CD4-positive, alpha-beta T cell (primary cell): Measurements from ENCODE around the gene PALS2. TPM values are rescaled to one million over a fixed set of nuclear protein-coding genes. Genes with fewer than 3 reads are reported as not detected.

Source experiments
- ATAC-seq: fragments of 200-7000 bp; cut with Tn5 transposase; one replicate; pipeline ENCODE4 v1.10.0; 2022; ENCODE audit warnings: mild to moderate bottlenecking; ENCODE audit not compliant: poor library complexity
- CTCF ChIA-PET: fragments of 350-600 bp; sonication (Branson Sonifier 250); formaldehyde crosslinking; loops from one replicate; lab custom pipeline; 2021; ENCODE audit warnings: antibody characterized with exemption, inconsistent platforms; lab: Charles Lee
- POLR2A ChIA-PET: fragments of 350-600 bp; sonication (Branson Sonifier 250); formaldehyde crosslinking; loops from one replicate; lab custom pipeline; 2021; ENCODE audit warnings: antibody characterized with exemption, inconsistent platforms; lab: Charles Lee
- DNase-seq, 14 experiments: peaks; one replicate each; pipeline ENCODE4 v3.0.0-alpha.2; 2013 to 2020; ENCODE audit warnings: mixed read lengths in 2 of 14
- H3K27ac ChIP-seq, 2 donors: one replicate each; pipeline versions ENCODE4 v1.5.1 to v1.7.0; 2013; ENCODE audit warnings: low read length in 2 of 2, low read depth in 1 of 2, mild to moderate bottlenecking in 1 of 2
- H3K27me3 ChIP-seq, 2 experiments: 1 replicate in 1 of 2; 2 replicates in 1 of 2; pipeline versions ENCODE4 v1.6.1 to v1.7.0; 2013; ENCODE audit warnings: low read length in 2 of 2, control low read depth in 1 of 2, mild to moderate bottlenecking in 1 of 2, moderate library complexity in 1 of 2; ENCODE audit not compliant: insufficient read depth in 2 of 2, control insufficient read depth in 1 of 2
- H3K36me3 ChIP-seq: one replicate; pipeline ENCODE4 v1.6.1; 2013; ENCODE audit warnings: low read length, control low read depth; ENCODE audit not compliant: insufficient read depth
- H3K4me1 ChIP-seq: one replicate; pipeline ENCODE4 v1.6.1; 2013; ENCODE audit warnings: low read length, control low read depth; ENCODE audit not compliant: insufficient read depth
- H3K4me3 ChIP-seq: one replicate; pipeline ENCODE4 v1.5.1; 2013; ENCODE audit warnings: mild to moderate bottlenecking, low read length, moderate library complexity
- H3K9me3 ChIP-seq, 2 experiments: 1 replicate in 1 of 2; 2 replicates in 1 of 2; pipeline versions ENCODE4 v1.6.1 to v1.7.0; 2013; ENCODE audit warnings: low read length in 2 of 2, mild to moderate bottlenecking in 2 of 2, control low read depth in 1 of 2, moderate library complexity in 1 of 2; ENCODE audit not compliant: control insufficient read depth in 1 of 2, insufficient read depth in 1 of 2
- H3K27ac Mint-ChIP-seq: one replicate; pipeline ENCODE4 v1.8.0; 2020; ENCODE audit warnings: mixed read lengths
- H3K27me3 Mint-ChIP-seq: one replicate; pipeline ENCODE4 v1.8.0; 2021; ENCODE audit warnings: mixed read lengths
- H3K36me3 Mint-ChIP-seq: one replicate; pipeline ENCODE4 v1.8.0; 2021; ENCODE audit warnings: low read depth, mixed read lengths
- H3K4me1 Mint-ChIP-seq: one replicate; pipeline ENCODE4 v1.8.0; 2021; ENCODE audit warnings: low read depth, mixed read lengths
- H3K4me3 Mint-ChIP-seq: one replicate; pipeline ENCODE4 v1.8.0; 2020; ENCODE audit warnings: mild to moderate bottlenecking, mixed read lengths
- H3K9me3 Mint-ChIP-seq: one replicate; pipeline ENCODE4 v1.8.0; 2020; ENCODE audit warnings: mixed read lengths
- intact Hi-C, 2 experiments: fragments of 100-400 bp; cut with DNase I in 1 of 2; cut with micrococcal nuclease in 1 of 2; formaldehyde crosslinking; loops; one replicate each; pipeline versions ENCODE4 v1.15.1 to v1.9.0; 2023 to 2025; cut with DNase I, micrococcal nuclease
- polyA plus RNA-seq, 2 donors: library from polyadenylated mRNA; unstranded; fragments of 120-200 nt; gene quantifications; one replicate each; pipeline ENCODE4 v1.2.1, GENCODE V29; 2013
- total RNA-seq, 174 experiments: library from RNA in 2 of 174; stranded (reverse) in 2 of 174; gene quantifications; one replicate each; pipeline ENCODE4 v1.2.3 and lab custom pipeline; 2021 to 2026
- TF ChIP-seq, protein P1 (sequence below): fragments of 200-600 bp; IDR thresholded peaks from one replicate; pipeline ENCODE4 v1.8.0; 2022; ENCODE audit warnings: antibody characterized with exemption, mild to moderate bottlenecking

PALS2 gene, protein sequence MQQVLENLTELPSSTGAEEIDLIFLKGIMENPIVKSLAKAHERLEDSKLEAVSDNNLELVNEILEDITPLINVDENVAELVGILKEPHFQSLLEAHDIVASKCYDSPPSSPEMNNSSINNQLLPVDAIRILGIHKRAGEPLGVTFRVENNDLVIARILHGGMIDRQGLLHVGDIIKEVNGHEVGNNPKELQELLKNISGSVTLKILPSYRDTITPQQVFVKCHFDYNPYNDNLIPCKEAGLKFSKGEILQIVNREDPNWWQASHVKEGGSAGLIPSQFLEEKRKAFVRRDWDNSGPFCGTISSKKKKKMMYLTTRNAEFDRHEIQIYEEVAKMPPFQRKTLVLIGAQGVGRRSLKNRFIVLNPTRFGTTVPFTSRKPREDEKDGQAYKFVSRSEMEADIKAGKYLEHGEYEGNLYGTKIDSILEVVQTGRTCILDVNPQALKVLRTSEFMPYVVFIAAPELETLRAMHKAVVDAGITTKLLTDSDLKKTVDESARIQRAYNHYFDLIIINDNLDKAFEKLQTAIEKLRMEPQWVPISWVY
- total RNA-seq (10 to 100 TPM; 35.0 to 53.2 TPM), total RNA-seq (lab: John Stamatoyannopoulos, UW) (21.8 to 174 (median 53.9) reads per million in 172 experiments)
- polyA plus RNA-seq (2013, experiment 1 of 2): 6.4 TPM
- 7.4 TPM for polyA plus RNA-seq (2013, experiment 2 of 2)

DNA sequence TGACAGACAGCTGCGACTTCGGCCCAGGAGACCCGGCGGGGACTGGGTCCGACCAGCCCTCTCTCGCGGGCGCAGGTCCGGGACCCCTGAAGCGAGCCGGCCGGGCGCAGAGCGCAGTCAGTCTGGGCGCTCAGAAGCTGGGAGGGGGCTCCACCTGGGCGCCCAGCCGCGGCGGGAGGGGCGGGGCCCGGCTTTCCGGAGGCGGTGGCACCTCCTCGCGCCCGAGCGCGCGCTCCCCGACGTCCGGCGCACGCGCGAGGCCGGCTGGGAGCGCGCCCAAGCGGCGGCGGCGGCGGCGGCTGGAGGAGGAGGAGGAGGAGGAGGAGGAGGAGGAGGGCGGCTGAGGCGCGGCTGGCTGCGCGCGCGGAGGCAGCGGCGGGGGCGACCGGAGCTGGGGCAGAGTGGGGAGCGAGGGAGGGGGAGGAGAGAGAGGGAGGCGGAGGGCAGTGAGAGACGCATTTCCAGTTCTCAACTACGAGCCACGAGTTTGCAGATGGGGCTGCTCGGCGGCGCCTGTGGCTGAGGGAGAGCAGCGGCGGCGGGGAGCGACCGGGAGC is at the start of gene PALS2:
Gene PALS2, plus strand, starts transcription at position 456 of the 557 bp plus-strand sequence. CDS start 50,216 bp downstream, outside the sequence.
- H3K4me3 ChIP-seq: peak within 1 kb of the TSS; percentile 84
- DNase-seq (peak; percentile 61 to 92 (median 80)), ATAC-seq (peak; percentile 76)
- CTCF ChIA-PET: interaction anchor here (1.3 kb wide), 1 partner anchor 14 kb away, joined by 3 read pairs; no protein-coding TSS in a partner anchor
- peak within 1 kb of the TSS; percentile 35 to 49 for H3K27ac ChIP-seq
- no peaks in the 10 kb centered on the region for H3K36me3 ChIP-seq
- Mint-ChIP-seq H3K36me3 (peaks cover 12% of the 10 kb centered on the region), H3K4me3 (peak within 1 kb of the TSS; percentile 97), H3K27me3 (no peaks in the 10 kb centered on the region), H3K4me1 (peaks cover 43% of the 10 kb centered on the region), H3K9me3 (no peaks in the 10 kb centered on the region), H3K27ac (peak within 1 kb of the TSS; percentile 91)
- POLR2A ChIA-PET: interaction anchor here (0.9 to 3.1 kb wide), 6 partner anchors 10 to 976 kb away, joined by 3 to 13 read pairs (median 8); partner anchors contain the start of gene CCDC126
- H3K27me3 ChIP-seq: no peaks in the 10 kb centered on the region
- no peaks in the 10 kb centered on the region for H3K9me3 ChIP-seq
- TF ChIP-seq, protein P1, sequence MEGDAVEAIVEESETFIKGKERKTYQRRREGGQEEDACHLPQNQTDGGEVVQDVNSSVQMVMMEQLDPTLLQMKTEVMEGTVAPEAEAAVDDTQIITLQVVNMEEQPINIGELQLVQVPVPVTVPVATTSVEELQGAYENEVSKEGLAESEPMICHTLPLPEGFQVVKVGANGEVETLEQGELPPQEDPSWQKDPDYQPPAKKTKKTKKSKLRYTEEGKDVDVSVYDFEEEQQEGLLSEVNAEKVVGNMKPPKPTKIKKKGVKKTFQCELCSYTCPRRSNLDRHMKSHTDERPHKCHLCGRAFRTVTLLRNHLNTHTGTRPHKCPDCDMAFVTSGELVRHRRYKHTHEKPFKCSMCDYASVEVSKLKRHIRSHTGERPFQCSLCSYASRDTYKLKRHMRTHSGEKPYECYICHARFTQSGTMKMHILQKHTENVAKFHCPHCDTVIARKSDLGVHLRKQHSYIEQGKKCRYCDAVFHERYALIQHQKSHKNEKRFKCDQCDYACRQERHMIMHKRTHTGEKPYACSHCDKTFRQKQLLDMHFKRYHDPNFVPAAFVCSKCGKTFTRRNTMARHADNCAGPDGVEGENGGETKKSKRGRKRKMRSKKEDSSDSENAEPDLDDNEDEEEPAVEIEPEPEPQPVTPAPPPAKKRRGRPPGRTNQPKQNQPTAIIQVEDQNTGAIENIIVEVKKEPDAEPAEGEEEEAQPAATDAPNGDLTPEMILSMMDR: no peak
- peaks cover 19% of the 10 kb centered on the region for H3K4me1 ChIP-seq
- intact Hi-C loops: loop anchor here in 1 of 2 experiments (5.0 to 10.0 kb wide), 10 partner anchors 404 to 1748 kb away; partner anchors contain the start of genes CBX3, CCDC126, FAM221A and HNRNPA2B1

DNA sequence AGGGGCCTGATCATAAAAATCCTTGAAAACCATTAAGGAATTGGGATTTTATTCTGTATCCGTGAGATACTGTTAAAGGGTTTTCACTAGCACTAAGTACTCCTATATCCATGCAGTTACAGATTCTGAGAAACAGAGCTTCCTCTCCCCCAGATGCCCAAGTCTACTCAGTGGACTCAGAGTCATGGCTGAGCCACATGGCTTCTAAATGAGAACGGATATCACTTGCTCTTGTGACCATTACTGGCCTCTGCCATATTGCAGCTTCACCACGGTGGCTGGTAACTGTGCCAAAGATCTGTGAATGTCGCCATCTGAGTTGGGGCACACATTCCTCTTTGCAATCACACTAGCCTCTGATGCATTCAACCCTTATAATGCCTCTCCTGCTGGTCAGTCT is 42.0 kb upstream of the PALS2 start:
- no peaks in the 10 kb centered on the region for H3K9me3 ChIP-seq
- H3K36me3 ChIP-seq: no peaks in the 10 kb centered on the region
- intact Hi-C loops: no loop called here
- H3K4me3 ChIP-seq: no peak overlapping the region
- H3K27me3 ChIP-seq: peaks cover 2 to 4% of the 10 kb centered on the region in 2 experiments
- Mint-ChIP-seq H3K4me3 (no peak overlapping the region), H3K36me3 (no peaks in the 10 kb centered on the region), H3K9me3 (no peaks in the 10 kb centered on the region), H3K4me1 (no peaks in the 10 kb centered on the region), H3K27me3 (peaks cover 9% of the 10 kb centered on the region), H3K27ac (no peak overlapping the region)
- ChIA-PET POLR2A (no interaction called here), CTCF (no interaction called here)
- no peaks in the 10 kb centered on the region for H3K4me1 ChIP-seq
- ATAC-seq (no peak), DNase-seq (no peak)
- no peak overlapping the region for H3K27ac ChIP-seq
- TF ChIP-seq, protein P1: no peak

DNA sequence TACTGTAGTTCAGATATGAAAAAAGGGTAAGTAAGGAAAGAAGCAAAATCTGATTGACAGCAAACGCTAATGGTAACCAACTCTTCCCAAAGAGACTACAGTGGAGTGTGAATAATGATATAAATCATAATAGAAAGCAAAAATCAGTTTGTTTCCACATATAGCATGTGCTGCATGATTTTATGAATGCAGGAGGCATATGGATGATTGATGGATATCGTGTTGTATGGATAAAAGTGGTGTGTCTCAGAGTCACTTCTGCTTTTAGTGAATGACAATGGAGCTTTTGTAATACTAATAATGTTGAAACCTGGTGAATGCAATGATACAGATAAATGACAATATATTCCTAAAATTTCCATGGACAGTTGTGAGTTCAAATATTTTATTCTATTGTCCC is 36.6 kb upstream of the PALS2 start:
- DNase-seq: no peak
- TF ChIP-seq, protein P1: no peak
- POLR2A ChIA-PET: no interaction called here

More for the DNA sequence above, 36.6 kb upstream of the PALS2 start:
- Histone ChIP-seq H3K27ac (no peak overlapping the region), H3K36me3 (no peaks in the 10 kb centered on the region), H3K9me3 (no peaks in the 10 kb centered on the region), H3K4me3 (no peak overlapping the region), H3K27me3 (peaks cover 2 to 4% of the 10 kb centered on the region in 2 experiments), H3K4me1 (no peaks in the 10 kb centered on the region)
- intact Hi-C loops: no loop called here
- H3K4me3 Mint-ChIP-seq: no peak overlapping the region
- H3K9me3 Mint-ChIP-seq: no peaks in the 10 kb centered on the region
- no peak overlapping the region for H3K27ac Mint-ChIP-seq
- no peaks in the 10 kb centered on the region for H3K4me1 Mint-ChIP-seq
- CTCF ChIA-PET: no interaction called here
- H3K27me3 Mint-ChIP-seq: no peaks in the 10 kb centered on the region
- no peaks in the 10 kb centered on the region for H3K36me3 Mint-ChIP-seq
- no peak for ATAC-seq
